ENCODE data around the gene ERI3. TPM values are rescaled to one million over a fixed set of nuclear protein-coding genes. Genes with fewer than 3 reads are reported as not detected.

Gene ERI3
- total and polyA plus RNA-seq, 9 of the 15 experiments (the other 6 are each of a cell fraction or from before 2014, with no cell fraction given): 47.8 to 93.4 (median 67.2) TPM

GRCh38 chr1:44290250-44291094, 64.6 kb downstream of the ERI3 start (continued):
- TF ChIP-seq DLX4 (CRISPR knock-in tag; IDR thresholded peaks at IDR 0.05) (no peak), ZBTB34 (CRISPR knock-in tag; IDR thresholded peaks at IDR 0.05) (no peak), CGGBP1 (CRISPR knock-in tag; IDR thresholded peaks at IDR 0.05) (no peak), EGR1 (conservative IDR thresholded peaks at IDR 0.05) (peak; percentile 28; the same call in 1 of the 2 replicates), ZNF12 (CRISPR knock-in tag; IDR thresholded peaks at IDR 0.05) (0 out of 2 replicates have a peak, but pooled peaks have one; percentile 41), PBX2 (CRISPR knock-in tag; IDR thresholded peaks at IDR 0.05; ENCODE audit: low read depth) (no peak), PBX2 (tag; conservative IDR thresholded peaks at IDR 0.05; ENCODE audit: low read depth) (peak; percentile 88), BCLAF1 (IDR thresholded peaks at IDR 0.05; ENCODE audit: borderline replicate concordance in 1 of 2, control insufficient read depth in 1 of 2, low read depth in 2 of 2, low read length in 1 of 2) (no peak), ZC3H8 (IDR thresholded peaks at IDR 0.05) (no peak), ZFP1 (CRISPR knock-in tag; IDR thresholded peaks at IDR 0.05) (no peak), ZNF140 (CRISPR knock-in tag; IDR thresholded peaks at IDR 0.05) (no peak), TFAP4 (CRISPR knock-in tag; IDR thresholded peaks at IDR 0.05; ENCODE audit: borderline replicate concordance) (peak; percentile 61; the same call in 1 of the 2 replicates), TBL1XR1 (IDR thresholded peaks at IDR 0.05; ENCODE audit: low read length in 2 of 2) (peak; percentile 66 to 70; a peak in 2 of 4 replicates), RBBP5 (IDR thresholded peaks at IDR 0.05; ENCODE audit: borderline replicate concordance, insufficient read depth, low read length, poor library complexity, severe bottlenecking) (peak; percentile 66), SAFB (IDR thresholded peaks at IDR 0.05; ENCODE audit: borderline replicate concordance, low read depth, low read length) (no peak)
